Stomach (tissue), 4 donors: Measurements from ENCODE around the gene NAT8.
"Not testable (repeated sequence)": the region's sequence is repeated elsewhere in the genome, so short reads cannot be mapped to it uniquely, and the experiment has no call there.

Experiments
- POLR2A ChIP-seq, 4 donors: fragments of 450-650 bp; IDR thresholded peaks; one replicate each; pipeline ENCODE4 v1.6.1; 2016; ENCODE audit warnings: antibody characterized with exemption in 4 of 4, control low read depth in 2 of 4, mild to moderate bottlenecking in 1 of 4, moderate library complexity in 1 of 4
- POLR2AphosphoS5 ChIP-seq, 3 donors: sonication (generic); formaldehyde crosslinking; IDR thresholded peaks; one replicate each; pipeline ENCODE4 v1.6.1; 2016; ENCODE audit warnings: antibody characterized with exemption in 3 of 3
- TF ChIP-seq, protein P1 (sequence below), 7 experiments: fragments of 450-650 bp in 4 of 7; fragments of 200-600 bp in 3 of 7; sonication (generic) in 3 of 7; IDR thresholded peaks; one replicate each; pipeline ENCODE4 v1.5.1; 2016 to 2019; ENCODE audit warnings: antibody characterized with exemption in 7 of 7, control low read depth in 2 of 7, mild to moderate bottlenecking in 1 of 7

DNA sequence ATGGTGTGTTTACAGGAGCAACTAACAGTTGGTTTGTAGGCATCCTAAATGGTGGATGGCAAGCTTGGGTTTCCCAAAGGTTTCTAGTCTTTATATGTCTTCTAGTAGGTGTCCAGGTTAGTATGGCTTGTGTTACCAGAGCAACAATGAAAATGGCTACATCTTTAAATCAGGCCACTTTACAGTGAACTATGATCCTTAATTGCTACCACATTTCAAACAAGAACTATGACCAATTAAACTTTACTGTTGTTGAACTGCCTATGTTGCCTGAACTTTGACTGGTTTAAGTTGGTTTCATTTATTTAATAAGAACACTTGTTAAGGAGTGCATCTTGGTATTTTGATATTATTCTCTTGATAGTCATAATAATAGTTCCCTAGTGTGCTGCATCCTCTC, 5.2 kb downstream of the NAT8 start:
- TF ChIP-seq POLR2A, POLR2AphosphoS5 (IDR thresholded peaks at IDR 0.05): not testable (repeated sequence)
- TF ChIP-seq, protein P1, sequence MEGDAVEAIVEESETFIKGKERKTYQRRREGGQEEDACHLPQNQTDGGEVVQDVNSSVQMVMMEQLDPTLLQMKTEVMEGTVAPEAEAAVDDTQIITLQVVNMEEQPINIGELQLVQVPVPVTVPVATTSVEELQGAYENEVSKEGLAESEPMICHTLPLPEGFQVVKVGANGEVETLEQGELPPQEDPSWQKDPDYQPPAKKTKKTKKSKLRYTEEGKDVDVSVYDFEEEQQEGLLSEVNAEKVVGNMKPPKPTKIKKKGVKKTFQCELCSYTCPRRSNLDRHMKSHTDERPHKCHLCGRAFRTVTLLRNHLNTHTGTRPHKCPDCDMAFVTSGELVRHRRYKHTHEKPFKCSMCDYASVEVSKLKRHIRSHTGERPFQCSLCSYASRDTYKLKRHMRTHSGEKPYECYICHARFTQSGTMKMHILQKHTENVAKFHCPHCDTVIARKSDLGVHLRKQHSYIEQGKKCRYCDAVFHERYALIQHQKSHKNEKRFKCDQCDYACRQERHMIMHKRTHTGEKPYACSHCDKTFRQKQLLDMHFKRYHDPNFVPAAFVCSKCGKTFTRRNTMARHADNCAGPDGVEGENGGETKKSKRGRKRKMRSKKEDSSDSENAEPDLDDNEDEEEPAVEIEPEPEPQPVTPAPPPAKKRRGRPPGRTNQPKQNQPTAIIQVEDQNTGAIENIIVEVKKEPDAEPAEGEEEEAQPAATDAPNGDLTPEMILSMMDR (IDR thresholded peaks at IDR 0.05) = not testable (repeated sequence)
